HL-60 (cell line): ENCODE data around the gene HHLA2.

Experiments used
- CTCF ChIP-seq: IDR thresholded peaks from one replicate; pipeline ENCODE4 v1.5.1; 2011; ENCODE audit warnings: low read length, control low read depth, inconsistent platforms; ENCODE audit not compliant: insufficient read depth
- GABPA ChIP-seq: IDR thresholded peaks from 2 replicates; pipeline ENCODE4 v1.6.1; 2012; ENCODE audit warnings: low read depth
- POLR2AphosphoS5 ChIP-seq: IDR thresholded peaks from 2 replicates; pipeline ENCODE4 v1.6.1; 2012; ENCODE audit warnings: low read depth

GRCh38 chr3:108407886-108408285, 111.5 kb downstream of the HHLA2 start:
- TF ChIP-seq CTCF (no peak), POLR2AphosphoS5 (no peak), GABPA (no peak)
